HepG2 (cell line): ENCODE measurements around the gene CAPN7. TPM values are rescaled to one million over a fixed set of nuclear protein-coding genes. Genes with fewer than 3 reads are reported as not detected.

ENCODE experiments used
- BHLHE40 ChIP-seq: IDR thresholded peaks from 2 replicates; pipeline ENCODE4 v1.6.1; 2011; ENCODE audit warnings: low read length, improper control_type of control experiment
- POLR2AphosphoS2 ChIP-seq: IDR thresholded peaks from 2 replicates; pipeline ENCODE4 v1.6.1; 2011; ENCODE audit warnings: low read depth, low read length, improper control_type of control experiment
- RBM22 ChIP-seq: fragments of 200-400 bp; formaldehyde crosslinking; optimal IDR thresholded peaks from 2 replicates; pipeline ENCODE3; 2017; ENCODE audit warnings: mild to moderate bottlenecking, low read length, moderate library complexity
- REPIN1 ChIP-seq: sonication (generic); formaldehyde crosslinking; IDR thresholded peaks from 2 replicates; pipeline ENCODE4 v1.8.0; 2022; ENCODE audit warnings: missing genetic modification reagents, low read depth, mild to moderate bottlenecking, borderline replicate concordance
- STAG1 ChIP-seq: sonication (generic); formaldehyde crosslinking; IDR thresholded peaks from 2 replicates; pipeline ENCODE4 v1.4.0; 2020; ENCODE audit warnings: missing genetic modification reagents
- U2AF1 ChIP-seq: fragments of 200-400 bp; formaldehyde crosslinking; optimal IDR thresholded peaks from 2 replicates; pipeline ENCODE3; 2017; ENCODE audit warnings: mild to moderate bottlenecking, low read depth, low read length
- ZBTB1 ChIP-seq: sonication (generic); formaldehyde crosslinking; IDR thresholded peaks from 2 replicates; pipeline ENCODE4 v1.4.0; 2020; ENCODE audit warnings: missing genetic modification reagents, borderline replicate concordance
- ZNF180 ChIP-seq: sonication (generic); formaldehyde crosslinking; IDR thresholded peaks from 2 replicates; pipeline ENCODE4 v1.4.0; 2020; ENCODE audit warnings: low read depth, missing genetic modification reagents, borderline replicate concordance
- ZNF607 ChIP-seq: sonication (generic); formaldehyde crosslinking; IDR thresholded peaks from 2 replicates; pipeline ENCODE4 v1.5.1; 2020; ENCODE audit warnings: missing genetic modification reagents, mild to moderate bottlenecking, borderline replicate concordance
- polyA plus RNA-seq, 8 experiments: library from polyadenylated mRNA; depleted of rRNA in 3 of 8; stranded (reverse) in 7 of 8; unstranded in 1 of 8; fragments of >200 nt; fragmentation: Illumina TruSeq in 4 of 8; extraction: Trizol in 4 of 8; gene quantifications; 2 replicates each; pipeline versions ENCODE4 v1.2.1 to v1.2.3, GENCODE V29; 2011 to 2016; ENCODE audit warnings: low read depth in 4 of 8, missing spikeins in 1 of 8, mixed read lengths in 1 of 8; ENCODE audit not compliant: insufficient read depth in 1 of 8
- total RNA-seq, 5 experiments: library from RNA; depleted of rRNA; stranded (reverse); fragments of >200 nt; fragmentation: Illumina TruSeq; extraction: Trizol; gene quantifications; 2 replicates each; pipeline ENCODE4 v1.2.3, GENCODE V29; 2016; ENCODE audit warnings: low read depth in 1 of 5
- TF ChIP-seq, protein P1 (sequence below): sonication (generic); formaldehyde crosslinking; IDR thresholded peaks from 2 replicates; pipeline ENCODE4 v1.5.1; 2020; ENCODE audit warnings: mild to moderate bottlenecking, missing genetic modification reagents
- TF ChIP-seq, protein P2 (sequence below): sonication (generic); formaldehyde crosslinking; IDR thresholded peaks from 2 replicates; pipeline ENCODE4 v1.4.0; 2020; ENCODE audit warnings: mild to moderate bottlenecking, missing genetic modification reagents
- TF ChIP-seq, protein P3 (sequence below): sonication (generic); formaldehyde crosslinking; IDR thresholded peaks from 2 replicates; pipeline ENCODE4 v1.4.0; 2020; ENCODE audit warnings: low read depth, mild to moderate bottlenecking, missing genetic modification reagents
- TF ChIP-seq, protein P4 (sequence below): sonication (generic); formaldehyde crosslinking; conservative IDR thresholded peaks from 2 replicates; pipeline ENCODE4 v1.8.1; 2023; ENCODE audit warnings: missing genetic modification reagents
- TF ChIP-seq, protein P5 (sequence below): sonication (generic); formaldehyde crosslinking; conservative IDR thresholded peaks from 2 replicates; pipeline ENCODE4 v1.4.0; 2020; ENCODE audit warnings: missing genetic modification reagents

The CAPN7 gene
- total and polyA plus RNA-seq, 2 of the 13 experiments (the other 11 are each of a cell fraction or from before 2014, with no cell fraction given) = 16.7 to 36.8 TPM

DNA sequence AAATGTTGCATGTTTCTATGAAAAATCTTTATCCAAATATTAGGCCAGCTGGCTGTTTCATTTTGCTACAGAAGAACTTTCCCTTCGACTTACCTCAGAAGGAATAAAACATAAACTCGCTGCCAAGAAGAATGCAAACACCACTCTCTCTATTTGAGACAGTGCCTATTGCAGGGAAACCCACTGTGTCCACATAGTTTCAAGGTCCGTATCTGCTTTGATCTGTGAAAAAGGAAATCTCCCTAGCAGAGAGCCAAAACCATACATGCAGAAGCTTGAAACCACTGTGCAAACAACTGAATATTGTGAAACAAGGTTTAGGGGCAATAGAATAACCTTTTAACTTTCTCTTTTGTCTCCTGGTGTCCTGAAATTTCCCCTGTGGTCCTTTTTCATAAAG is 35.0 kb upstream of the CAPN7 start (continued):
- TF ChIP-seq, protein P1, sequence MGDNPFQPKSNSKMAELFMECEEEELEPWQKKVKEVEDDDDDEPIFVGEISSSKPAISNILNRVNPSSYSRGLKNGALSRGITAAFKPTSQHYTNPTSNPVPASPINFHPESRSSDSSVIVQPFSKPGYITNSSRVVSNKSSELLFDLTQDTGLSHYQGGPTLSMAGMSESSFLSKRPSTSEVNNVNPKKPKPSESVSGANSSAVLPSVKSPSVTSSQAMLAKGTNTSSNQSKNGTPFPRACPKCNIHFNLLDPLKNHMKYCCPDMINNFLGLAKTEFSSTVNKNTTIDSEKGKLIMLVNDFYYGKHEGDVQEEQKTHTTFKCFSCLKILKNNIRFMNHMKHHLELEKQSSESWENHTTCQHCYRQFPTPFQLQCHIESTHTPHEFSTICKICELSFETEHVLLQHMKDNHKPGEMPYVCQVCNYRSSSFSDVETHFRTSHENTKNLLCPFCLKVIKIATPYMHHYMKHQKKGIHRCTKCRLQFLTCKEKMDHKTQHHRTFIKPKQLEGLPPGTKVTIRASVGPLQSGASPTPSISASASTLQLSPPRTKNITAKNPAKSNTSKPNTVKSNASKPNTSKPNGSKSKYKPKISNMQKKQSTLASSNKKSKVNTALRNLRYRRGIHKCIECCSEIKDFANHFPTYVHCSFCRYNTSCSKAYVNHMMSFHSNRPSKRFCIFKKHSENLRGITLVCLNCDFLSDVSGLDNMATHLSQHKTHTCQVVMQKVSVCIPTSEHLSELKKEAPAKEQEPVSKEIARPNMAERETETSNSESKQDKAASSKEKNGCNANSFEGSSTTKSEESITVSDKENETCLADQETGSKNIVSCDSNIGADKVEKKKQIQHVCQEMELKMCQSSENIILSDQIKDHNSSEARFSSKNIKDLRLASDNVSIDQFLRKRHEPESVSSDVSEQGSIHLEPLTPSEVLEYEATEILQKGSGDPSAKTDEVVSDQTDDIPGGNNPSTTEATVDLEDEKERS (CRISPR knock-in tag) = peak; percentile 83; the same call in 1 of the 2 replicates
- TF ChIP-seq ZBTB1 (CRISPR knock-in tag) = no peak
- TF ChIP-seq, protein P2, sequence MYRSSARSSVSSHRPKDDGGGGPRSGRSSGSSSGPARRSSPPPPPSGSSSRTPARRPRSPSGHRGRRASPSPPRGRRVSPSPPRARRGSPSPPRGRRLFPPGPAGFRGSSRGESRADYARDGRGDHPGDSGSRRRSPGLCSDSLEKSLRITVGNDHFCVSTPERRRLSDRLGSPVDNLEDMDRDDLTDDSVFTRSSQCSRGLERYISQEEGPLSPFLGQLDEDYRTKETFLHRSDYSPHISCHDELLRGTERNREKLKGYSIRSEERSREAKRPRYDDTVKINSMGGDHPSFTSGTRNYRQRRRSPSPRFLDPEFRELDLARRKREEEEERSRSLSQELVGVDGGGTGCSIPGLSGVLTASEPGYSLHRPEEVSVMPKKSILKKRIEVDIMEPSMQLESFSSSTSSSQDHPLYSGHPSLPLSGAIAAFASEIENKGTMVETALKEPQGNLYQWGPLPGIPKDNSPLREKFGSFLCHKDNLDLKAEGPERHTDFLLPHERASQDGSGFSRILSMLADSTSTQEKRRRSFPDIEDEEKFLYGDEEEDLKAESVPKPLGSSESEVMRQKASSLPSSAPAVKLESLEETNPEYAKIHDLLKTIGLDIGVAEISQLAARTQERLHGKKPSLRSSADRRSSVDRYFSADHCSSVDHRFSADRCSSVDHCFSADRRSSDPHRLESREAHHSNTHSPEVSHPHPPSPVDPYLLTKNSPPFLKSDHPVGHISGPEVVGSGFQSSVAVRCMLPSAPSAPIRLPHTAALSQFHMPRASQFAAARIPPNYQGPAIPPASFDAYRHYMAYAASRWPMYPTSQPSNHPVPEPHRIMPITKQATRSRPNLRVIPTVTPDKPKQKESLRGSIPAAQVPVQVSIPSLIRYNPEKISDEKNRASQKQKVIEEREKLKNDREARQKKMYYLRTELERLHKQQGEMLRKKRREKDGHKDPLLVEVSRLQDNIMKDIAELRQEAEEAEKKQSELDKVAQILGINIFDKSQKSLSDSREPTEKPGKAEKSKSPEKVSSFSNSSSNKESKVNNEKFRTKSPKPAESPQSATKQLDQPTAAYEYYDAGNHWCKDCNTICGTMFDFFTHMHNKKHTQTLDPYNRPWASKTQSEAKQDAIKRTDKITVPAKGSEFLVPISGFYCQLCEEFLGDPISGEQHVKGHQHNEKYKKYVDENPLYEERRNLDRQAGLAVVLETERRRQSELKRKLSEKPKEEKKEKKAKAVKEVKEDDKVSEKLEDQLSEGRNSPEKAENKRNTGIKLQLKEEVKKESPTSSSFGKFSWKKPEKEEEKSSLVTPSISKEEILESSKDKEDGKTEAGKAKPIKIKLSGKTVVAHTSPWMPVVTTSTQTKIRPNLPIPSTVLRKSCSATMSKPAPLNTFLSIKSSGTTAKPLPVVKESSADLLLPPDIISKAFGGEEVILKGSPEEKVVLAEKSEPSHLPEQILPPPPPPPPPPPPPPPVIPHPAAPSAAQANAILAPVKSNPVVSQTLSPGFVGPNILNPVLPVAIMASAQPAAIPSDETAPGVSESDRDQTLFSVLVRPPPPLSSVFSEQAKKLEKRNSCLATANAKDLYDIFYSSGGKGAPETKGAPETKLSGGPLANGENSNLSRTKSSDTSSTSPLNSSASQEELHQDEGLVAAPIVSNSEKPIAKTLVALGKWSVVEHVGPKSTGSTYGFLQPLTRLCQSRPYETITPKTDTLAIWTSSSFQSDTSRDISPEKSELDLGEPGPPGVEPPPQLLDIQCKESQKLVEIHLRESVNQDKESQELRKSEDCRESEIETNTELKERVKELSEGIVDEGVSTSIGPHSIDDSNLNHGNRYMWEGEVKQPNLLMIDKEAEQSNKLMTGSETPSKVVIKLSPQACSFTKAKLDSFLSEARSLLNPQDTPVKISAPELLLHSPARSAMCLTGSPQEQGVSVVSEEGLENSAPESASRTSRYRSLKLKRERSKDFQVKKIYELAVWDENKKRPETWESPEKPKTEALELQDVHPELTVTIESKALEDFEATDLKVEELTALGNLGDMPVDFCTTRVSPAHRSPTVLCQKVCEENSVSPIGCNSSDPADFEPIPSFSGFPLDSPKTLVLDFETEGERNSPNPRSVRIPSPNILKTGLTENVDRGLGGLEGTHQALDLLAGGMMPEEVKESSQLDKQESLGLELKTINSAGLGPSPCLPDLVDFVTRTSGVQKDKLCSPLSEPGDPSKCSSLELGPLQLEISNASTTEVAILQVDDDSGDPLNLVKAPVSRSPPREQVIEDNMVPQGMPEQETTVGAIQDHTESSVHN = no peak
- 0 out of 2 replicates have a peak, but pooled peaks have one; percentile 36 for TF ChIP-seq ZNF607
- TF ChIP-seq, protein P3, sequence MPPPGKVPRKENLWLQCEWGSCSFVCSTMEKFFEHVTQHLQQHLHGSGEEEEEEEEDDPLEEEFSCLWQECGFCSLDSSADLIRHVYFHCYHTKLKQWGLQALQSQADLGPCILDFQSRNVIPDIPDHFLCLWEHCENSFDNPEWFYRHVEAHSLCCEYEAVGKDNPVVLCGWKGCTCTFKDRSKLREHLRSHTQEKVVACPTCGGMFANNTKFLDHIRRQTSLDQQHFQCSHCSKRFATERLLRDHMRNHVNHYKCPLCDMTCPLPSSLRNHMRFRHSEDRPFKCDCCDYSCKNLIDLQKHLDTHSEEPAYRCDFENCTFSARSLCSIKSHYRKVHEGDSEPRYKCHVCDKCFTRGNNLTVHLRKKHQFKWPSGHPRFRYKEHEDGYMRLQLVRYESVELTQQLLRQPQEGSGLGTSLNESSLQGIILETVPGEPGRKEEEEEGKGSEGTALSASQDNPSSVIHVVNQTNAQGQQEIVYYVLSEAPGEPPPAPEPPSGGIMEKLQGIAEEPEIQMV = no peak
- peak; percentile 76; the same call in 1 of the 2 replicates for TF ChIP-seq REPIN1 (CRISPR knock-in tag)
- TF ChIP-seq U2AF1 = no peak
- TF ChIP-seq RBM22 = no peak
- TF ChIP-seq, protein P4, sequence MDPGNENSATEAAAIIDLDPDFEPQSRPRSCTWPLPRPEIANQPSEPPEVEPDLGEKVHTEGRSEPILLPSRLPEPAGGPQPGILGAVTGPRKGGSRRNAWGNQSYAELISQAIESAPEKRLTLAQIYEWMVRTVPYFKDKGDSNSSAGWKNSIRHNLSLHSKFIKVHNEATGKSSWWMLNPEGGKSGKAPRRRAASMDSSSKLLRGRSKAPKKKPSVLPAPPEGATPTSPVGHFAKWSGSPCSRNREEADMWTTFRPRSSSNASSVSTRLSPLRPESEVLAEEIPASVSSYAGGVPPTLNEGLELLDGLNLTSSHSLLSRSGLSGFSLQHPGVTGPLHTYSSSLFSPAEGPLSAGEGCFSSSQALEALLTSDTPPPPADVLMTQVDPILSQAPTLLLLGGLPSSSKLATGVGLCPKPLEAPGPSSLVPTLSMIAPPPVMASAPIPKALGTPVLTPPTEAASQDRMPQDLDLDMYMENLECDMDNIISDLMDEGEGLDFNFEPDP (CRISPR knock-in tag) = no peak
- TF ChIP-seq STAG1 (CRISPR knock-in tag) = peak; percentile 20
- no peak for TF ChIP-seq ZNF180 (CRISPR knock-in tag)
- TF ChIP-seq, protein P5, sequence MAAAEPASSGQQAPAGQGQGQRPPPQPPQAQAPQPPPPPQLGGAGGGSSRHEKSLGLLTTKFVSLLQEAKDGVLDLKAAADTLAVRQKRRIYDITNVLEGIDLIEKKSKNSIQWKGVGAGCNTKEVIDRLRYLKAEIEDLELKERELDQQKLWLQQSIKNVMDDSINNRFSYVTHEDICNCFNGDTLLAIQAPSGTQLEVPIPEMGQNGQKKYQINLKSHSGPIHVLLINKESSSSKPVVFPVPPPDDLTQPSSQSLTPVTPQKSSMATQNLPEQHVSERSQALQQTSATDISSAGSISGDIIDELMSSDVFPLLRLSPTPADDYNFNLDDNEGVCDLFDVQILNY (CRISPR knock-in tag) = no peak
- 0 out of 2 replicates have a peak, but pooled peaks have one; percentile 25 for TF ChIP-seq BHLHE40
- TF ChIP-seq POLR2AphosphoS2 = no peak
